NCI-H526 (cell line): Measurements from ENCODE around the gene CNN3.
A peak's percentile ranks its signal among the peaks of the same experiment; 100 is the strongest.

ENCODE experiments used
- DNase-seq, 2 experiments: peaks; one replicate each; lab custom pipeline; 2025; lab: John Stamatoyannopoulos, UW

CNN3 gene

GRCh38 chr1:94922761-94923331, 4.1 kb downstream of the CNN3 start:
- no peak for DNase-seq

- no peak for DNase-seq
Observed at GRCh38 chr1:94921977-94922376, 4.9 kb downstream of the CNN3 start.

- no peak for DNase-seq
Observed at GRCh38 chr1:94920061-94920460, 6.8 kb downstream of the CNN3 start.

GRCh38 chr1:94919241-94920030, 7.5 kb downstream of the CNN3 start:
- DNase-seq: no peak

- DNase-seq: no peak
Observed at GRCh38 chr1:94917251-94917650, 9.7 kb downstream of the CNN3 start.

GRCh38 chr1:94912263-94913184, 14.4 kb downstream of the CNN3 start:
- no peak for DNase-seq

- no peak for DNase-seq
Observed at GRCh38 chr1:94909486-94909885, 17.4 kb downstream of the CNN3 start.

- DNase-seq: no peak
Observed at GRCh38 chr1:94908965-94909364, 17.9 kb downstream of the CNN3 start.

- DNase-seq: no peak
Observed at GRCh38 chr1:94908190-94908589, 18.7 kb downstream of the CNN3 start.

GRCh38 chr1:94907136-94907535, 19.8 kb downstream of the CNN3 start:
- no peak for DNase-seq

GRCh38 chr1:94906382-94906781, 20.5 kb downstream of the CNN3 start:
- DNase-seq: no peak

- no peak for DNase-seq
Observed at GRCh38 chr1:94905207-94905606, 21.7 kb downstream of the CNN3 start.

- DNase-seq: no peak
Observed at GRCh38 chr1:94903280-94904009, 23.5 kb downstream of the CNN3 start.

GRCh38 chr1:94901841-94902240, 25.1 kb downstream of the CNN3 start:
- no peak for DNase-seq

GRCh38 chr1:94899756-94900155, 27.2 kb downstream of the CNN3 start:
- peak in 1 of 2 experiments; percentile 46 for DNase-seq

GRCh38 chr1:94898491-94899385, 28.2 kb downstream of the CNN3 start:
- DNase-seq: no peak

- no peak for DNase-seq
Observed at GRCh38 chr1:94895518-94895917, 31.4 kb downstream of the CNN3 start.

- no peak for DNase-seq
Observed at GRCh38 chr1:94894630-94895029, 32.3 kb downstream of the CNN3 start.

GRCh38 chr1:94892604-94893254, 34.2 kb downstream of the CNN3 start:
- DNase-seq: peak; percentile 83 to 88

GRCh38 chr1:94888201-94888600, 38.7 kb downstream of the CNN3 start:
- DNase-seq: no peak
